Body of pancreas (tissue), 4 donors: Measurements from ENCODE around the gene RPL38. TPM values are rescaled to one million over a fixed set of nuclear protein-coding genes. Genes with fewer than 3 reads are reported as not detected.

Experiments used
- ATAC-seq: fragments of 150-250 bp; one replicate; pipeline ENCODE4 v1.9.1; 2016
- DNase-seq, 4 donors: peaks; one replicate each; pipeline ENCODE4 v3.0.0-alpha.2; 2019
- H3K27ac ChIP-seq, 4 donors: fragments of 200-600 bp; sonication (generic); 1 replicate in 3 of 4; 2 replicates in 1 of 4; pipeline versions ENCODE4 v1.5.1 to v1.6.1; 2016 to 2019; ENCODE audit warnings: mild to moderate bottlenecking in 1 of 4, mixed read lengths in 1 of 4, moderate library complexity in 1 of 4
- H3K27me3 ChIP-seq, 2 donors: fragments of 200-600 bp; sonication (generic); one replicate each; pipeline ENCODE4 v1.6.0; 2016; ENCODE audit warnings: mild to moderate bottlenecking in 1 of 2
- H3K36me3 ChIP-seq, 2 donors: fragments of 200-600 bp; sonication (generic); replicated peaks in 1 of 2; 2 replicates each; pipeline ENCODE4 v1.5.1; 2016; ENCODE audit warnings: low read depth in 2 of 2; ENCODE audit not compliant: insufficient read depth in 1 of 2
- H3K4me1 ChIP-seq: fragments of 200-600 bp; sonication (generic); one replicate; pipeline ENCODE4 v1.6.0; 2016
- H3K4me3 ChIP-seq, 2 donors: fragments of 200-600 bp; sonication (generic); 1 replicate in 1 of 2; 2 replicates in 1 of 2; pipeline ENCODE4 v1.5.1; 2016 to 2019
- H3K9me3 ChIP-seq, 3 donors: fragments of 200-600 bp; sonication (generic); 1 replicate in 2 of 3; 2 replicates in 1 of 3; pipeline ENCODE4 v1.5.1; 2016
- CTCF ChIP-seq, 7 experiments: fragments of 450-650 bp in 4 of 7; fragments of 200-600 bp in 3 of 7; sonication (generic) in 3 of 7; IDR thresholded peaks; one replicate each; pipeline ENCODE4 v1.5.1; 2016 to 2019; ENCODE audit warnings: antibody characterized with exemption in 7 of 7
- POLR2A ChIP-seq, 3 donors: fragments of 450-650 bp; IDR thresholded peaks; one replicate each; pipeline ENCODE4 v1.6.1; 2016; ENCODE audit warnings: antibody characterized with exemption in 3 of 3, mild to moderate bottlenecking in 2 of 3
- WGBS, 2 donors: methylation state at CpG; one replicate each; pipeline ENCODE4 v1.1.5; 2017; 5-methylcytosine and 5-hydroxymethylcytosine counted together
- intact Hi-C: fragments of 100-400 bp; cut with DNase I; formaldehyde crosslinking; loops from one replicate; pipeline ENCODE4 v1.15.1; 2023
- total RNA-seq, 2 donors: library from RNA; depleted of rRNA; stranded (reverse); fragments of >200 nt; gene quantifications; one replicate each; pipeline ENCODE4 v1.1.0, GENCODE V29; 2016

RPL38 gene
- total RNA-seq, 2 donors from 2014 or later = 141 to 156 TPM

DNA sequence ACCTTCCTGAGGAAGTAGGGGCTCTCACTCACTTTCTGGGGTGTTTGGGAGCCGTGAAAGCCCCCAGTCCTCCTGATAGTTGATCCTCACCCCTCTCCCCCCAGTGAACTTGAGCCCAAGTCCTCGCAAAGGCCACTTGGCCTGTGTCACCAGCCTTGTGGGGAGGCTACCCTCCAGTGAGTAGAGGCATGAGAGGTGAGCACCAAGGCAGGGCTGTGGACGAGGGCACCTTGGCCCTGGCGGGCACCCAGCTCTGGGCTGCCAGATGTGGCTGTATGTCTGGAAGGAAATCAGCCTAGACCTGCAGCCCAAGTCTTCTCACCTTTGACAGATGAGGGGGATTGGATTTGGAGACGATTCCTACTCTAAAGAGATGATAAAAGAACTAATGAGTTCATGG lies 13.0 kb downstream of the RPL38 start:
- ATAC-seq (no peak), DNase-seq (no peak)
- H3K4me1 ChIP-seq = peaks cover 29% of the 10 kb centered on the region
- TF ChIP-seq CTCF (IDR thresholded peaks at IDR 0.05) = no peak
- TF ChIP-seq POLR2A (IDR thresholded peaks at IDR 0.05) = no peak
- H3K27ac ChIP-seq = no peak overlapping the region
- intact Hi-C loops = no loop called here
- H3K4me3 ChIP-seq = no peak overlapping the region
- no peaks in the 10 kb centered on the region for H3K9me3 ChIP-seq
- WGBS, 2 donors = 69 to 75% methylated on average over 5 of the region's 5 CpGs
- H3K36me3 ChIP-seq = no peaks in the 10 kb centered on the region
- H3K27me3 ChIP-seq = no peaks in the 10 kb centered on the region

DNA sequence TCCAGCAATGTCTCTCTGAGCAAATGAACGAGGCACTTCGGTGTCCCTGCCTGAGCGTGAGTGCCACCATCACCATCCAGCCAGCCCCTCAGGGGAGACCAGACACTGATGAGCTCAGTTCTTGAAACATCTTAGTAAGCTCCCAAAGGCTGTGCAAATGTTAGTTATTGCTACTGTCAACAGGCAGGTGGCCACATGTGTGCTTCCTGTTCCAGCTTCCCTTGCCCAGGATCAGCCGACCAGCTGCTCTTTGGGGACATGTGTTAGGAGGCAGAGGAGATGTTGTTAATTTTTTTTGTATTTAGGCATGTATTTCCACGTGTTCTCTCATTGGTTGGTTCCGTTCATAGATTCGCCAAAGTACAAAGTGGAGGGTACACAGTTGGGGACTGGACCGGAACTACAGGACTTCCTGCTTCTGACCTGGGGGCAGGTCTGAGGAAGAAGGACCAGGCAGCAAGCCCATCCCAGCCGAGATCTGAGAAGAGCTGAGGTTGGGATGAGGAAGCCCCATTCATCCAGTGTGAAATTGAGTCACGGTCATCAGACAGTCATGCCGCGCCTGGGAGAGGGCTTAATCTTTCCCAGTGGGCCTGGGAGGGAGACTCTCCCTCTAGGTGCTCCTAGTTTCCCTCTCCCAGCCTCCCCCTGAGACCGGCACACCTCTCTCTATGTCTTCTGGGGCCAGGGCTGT lies 13.7 kb downstream of the RPL38 start:
- WGBS, 2 donors = 73 to 82% methylated on average over 13 of the region's 13 CpGs
- TF ChIP-seq CTCF (IDR thresholded peaks at IDR 0.05) (no peak), POLR2A (IDR thresholded peaks at IDR 0.05) (no peak)
- Histone ChIP-seq H3K27me3 (no peaks in the 10 kb centered on the region), H3K27ac (no peak overlapping the region), H3K36me3 (no peaks in the 10 kb centered on the region), H3K4me1 (peaks cover 22% of the 10 kb centered on the region), H3K9me3 (no peaks in the 10 kb centered on the region), H3K4me3 (no peak overlapping the region)
- intact Hi-C loops = no loop called here
- no peak for ATAC-seq
- DNase-seq = no peak

- peaks cover 15% of the 10 kb centered on the region for H3K4me1 ChIP-seq
- TF ChIP-seq CTCF (IDR thresholded peaks at IDR 0.05) = no peak
- no peak for TF ChIP-seq POLR2A (IDR thresholded peaks at IDR 0.05)
- H3K9me3 ChIP-seq = no peaks in the 10 kb centered on the region
- no peak for DNase-seq
- intact Hi-C loops = no loop called here
- H3K27me3 ChIP-seq = no peaks in the 10 kb centered on the region
- no peaks in the 10 kb centered on the region for H3K36me3 ChIP-seq
- no peak overlapping the region for H3K4me3 ChIP-seq
- H3K27ac ChIP-seq = no peak overlapping the region
- 96 to 100% methylated on average over 2 of the region's 2 CpGs for WGBS, 2 donors
- no peak for ATAC-seq
These were observed 14.4 kb downstream of the RPL38 start for GRCh38 chr17:74217888-74218287.

- H3K9me3 ChIP-seq = no peaks in the 10 kb centered on the region
- no peaks in the 10 kb centered on the region for H3K27me3 ChIP-seq
- no peak for ATAC-seq
- H3K4me3 ChIP-seq = no peak overlapping the region
- H3K4me1 ChIP-seq = peaks cover 15% of the 10 kb centered on the region
- H3K27ac ChIP-seq = no peak overlapping the region
- intact Hi-C loops = no loop called here
- DNase-seq = no peak
- H3K36me3 ChIP-seq = no peaks in the 10 kb centered on the region
- TF ChIP-seq POLR2A (IDR thresholded peaks at IDR 0.05) (no peak), CTCF (IDR thresholded peaks at IDR 0.05) (no peak)
- WGBS, 2 donors = 81 to 84% methylated on average over 8 of the region's 8 CpGs
These were observed 15.0 kb downstream of the RPL38 start for GRCh38 chr17:74218436-74218835.

- DNase-seq = no peak
- Histone ChIP-seq H3K9me3 (no peaks in the 10 kb centered on the region), H3K27me3 (no peaks in the 10 kb centered on the region), H3K36me3 (no peaks in the 10 kb centered on the region), H3K27ac (no peak overlapping the region), H3K4me3 (no peak overlapping the region), H3K4me1 (peaks cover 3% of the 10 kb centered on the region)
- WGBS, 2 donors = 73 to 88% methylated on average over 3 of the region's 3 CpGs
- no peak for TF ChIP-seq CTCF (IDR thresholded peaks at IDR 0.05)
- no peak for TF ChIP-seq POLR2A (IDR thresholded peaks at IDR 0.05)
- intact Hi-C loops = no loop called here
- no peak for ATAC-seq
These were observed 16.2 kb downstream of the RPL38 start for GRCh38 chr17:74219576-74220133.
